ENCODE results near the gene ATOX1. TPM values are rescaled to one million over a fixed set of nuclear protein-coding genes. Genes with fewer than 3 reads are reported as not detected.

Gene ATOX1
- polyA plus RNA-seq, 1 of the 3 experiments (the other 2 are of a cell fraction) = 497 TPM

DNA sequence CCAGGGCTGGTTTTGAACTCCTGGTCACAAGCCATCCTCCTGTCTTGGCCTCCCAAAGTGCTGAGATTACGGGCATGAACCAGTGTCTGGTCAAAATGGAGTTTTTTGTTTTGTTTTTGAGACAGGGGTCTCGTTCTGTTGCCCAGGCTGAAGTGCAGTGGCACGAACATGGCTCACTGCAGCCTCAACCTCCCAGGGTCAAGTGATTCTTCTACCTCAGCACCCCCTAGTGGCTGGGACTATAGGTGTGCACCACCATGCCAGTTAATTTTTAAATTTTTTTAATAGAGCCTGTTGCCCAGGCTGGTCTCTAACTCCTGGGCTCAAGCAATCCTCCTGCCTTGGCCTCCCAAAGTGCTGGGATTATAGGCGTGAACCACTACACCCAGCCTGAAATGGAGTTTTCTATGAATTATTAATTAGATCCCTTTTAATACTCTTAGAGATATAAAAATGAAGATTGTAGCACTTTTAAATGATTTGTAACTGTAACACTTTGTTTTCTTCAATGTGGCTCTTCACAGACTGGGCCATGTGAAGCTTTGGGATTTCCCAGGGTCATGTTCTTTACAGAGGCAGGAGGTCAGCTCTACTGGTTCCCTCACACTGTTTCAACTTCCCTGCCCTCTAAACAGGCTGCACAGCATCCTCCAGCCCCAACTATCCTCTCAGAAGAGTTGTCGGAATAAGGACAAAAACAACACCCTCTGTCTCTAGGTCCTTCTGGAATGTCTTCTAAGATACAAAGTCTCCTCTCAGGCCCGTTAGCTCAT lies 39.0 kb downstream of the ATOX1 start:
- H3K4me1 ChIP-seq (ENCODE audit: control insufficient read depth in 1 of 2, insufficient read depth in 2 of 2, low read depth in 1 of 2, low read length in 1 of 2) = peaks cover 0 to 8% of the 10 kb centered on the region in 2 experiments; a peak in 1 of 4 replicates
- H4K20me1 ChIP-seq (ENCODE audit: insufficient read depth) = no peaks in the 10 kb centered on the region
- H3K27ac ChIP-seq (ENCODE audit: low read depth in 2 of 2, low read length in 1 of 2) = peak overlapping the region in 1 of 2 experiments; percentile 60; a peak in 2 of 4 replicates
- no peaks in the 10 kb centered on the region for H3K36me3 ChIP-seq (replicated peaks in 1 of 2; ENCODE audit: control insufficient read depth in 1 of 2, insufficient read depth in 2 of 2, low read length in 1 of 2)
- H3K4me2 ChIP-seq = peak overlapping the region; percentile 14; the same call in 1 of the 2 replicates
- H3K27me3 ChIP-seq (ENCODE audit: insufficient read depth) = no peaks in the 10 kb centered on the region
- 86% methylated on average over 6 of the region's 6 CpGs for WGBS (ENCODE audit: low lambda C conversion rate)
- H3K4me3 ChIP-seq (ENCODE audit: low read depth in 2 of 2, low read length in 1 of 2) = no peak overlapping the region
- H2AFZ ChIP-seq (ENCODE audit: low read depth) = no peak overlapping the region
- ChIA-PET POLR2A (no interaction called here), CTCF (interaction anchor here (0.8 to 4.6 kb wide), 15 partner anchors 10 to 272 kb away, joined by 3 to 35 read pairs (median 4); partner anchors contain the start of gene SLC36A1)
- H3K9me2 ChIP-seq = no peaks in the 10 kb centered on the region
- no peak for DNase-seq
- no peaks in the 10 kb centered on the region for H3K79me2 ChIP-seq (ENCODE audit: insufficient read depth)
- H3F3A ChIP-seq (replicated peaks; ENCODE audit: insufficient read depth) = peaks cover 17% of the 10 kb centered on the region
- no peak overlapping the region for H3K9ac ChIP-seq
- no peaks in the 10 kb centered on the region for H3K9me3 ChIP-seq
- TF ChIP-seq NRF1 (IDR thresholded peaks at IDR 0.05; ENCODE audit: low read depth, low read length) (no peak), EZH2phosphoT487 (IDR thresholded peaks at IDR 0.05; ENCODE audit: borderline replicate concordance, low read depth) (no peak), YY1 (IDR thresholded peaks at IDR 0.05; ENCODE audit: low read depth) (no peak), EP300 (IDR thresholded peaks at IDR 0.05; ENCODE audit: borderline replicate concordance in 1 of 2, low read depth in 1 of 2, low read length in 1 of 2) (no peak), RAD21 (IDR thresholded peaks at IDR 0.05; ENCODE audit: low read length) (peak; percentile 64), SMC3 (IDR thresholded peaks at IDR 0.05; ENCODE audit: low read depth, low read length) (peak; percentile 41), USF1 (IDR thresholded peaks at IDR 0.05; ENCODE audit: borderline replicate concordance, low read depth) (no peak), RXRA (IDR thresholded peaks at IDR 0.05; ENCODE audit: borderline replicate concordance, low read depth) (no peak), SIN3A (IDR thresholded peaks at IDR 0.05; ENCODE audit: borderline replicate concordance, low read depth, low read length) (no peak), RFX5 (IDR thresholded peaks at IDR 0.05; ENCODE audit: low read length) (no peak), FOXM1 (IDR thresholded peaks at IDR 0.05; ENCODE audit: low read depth) (no peak), TCF12 (IDR thresholded peaks at IDR 0.05) (no peak), GABPA (IDR thresholded peaks at IDR 0.05; ENCODE audit: low read depth) (no peak), CHD2 (IDR thresholded peaks at IDR 0.05; ENCODE audit: low read length, partially characterized antibody) (no peak), MXI1 (IDR thresholded peaks at IDR 0.05; ENCODE audit: low read depth, low read length) (no peak), GATA2 (CRISPR knock-in tag; IDR thresholded peaks at IDR 0.05) (no peak), REST (IDR thresholded peaks at IDR 0.05; ENCODE audit: low read depth, low read length) (no peak), TAF1 (IDR thresholded peaks at IDR 0.05; ENCODE audit: borderline replicate concordance, low read depth, low read length) (no peak)
- TF ChIP-seq, protein P1, sequence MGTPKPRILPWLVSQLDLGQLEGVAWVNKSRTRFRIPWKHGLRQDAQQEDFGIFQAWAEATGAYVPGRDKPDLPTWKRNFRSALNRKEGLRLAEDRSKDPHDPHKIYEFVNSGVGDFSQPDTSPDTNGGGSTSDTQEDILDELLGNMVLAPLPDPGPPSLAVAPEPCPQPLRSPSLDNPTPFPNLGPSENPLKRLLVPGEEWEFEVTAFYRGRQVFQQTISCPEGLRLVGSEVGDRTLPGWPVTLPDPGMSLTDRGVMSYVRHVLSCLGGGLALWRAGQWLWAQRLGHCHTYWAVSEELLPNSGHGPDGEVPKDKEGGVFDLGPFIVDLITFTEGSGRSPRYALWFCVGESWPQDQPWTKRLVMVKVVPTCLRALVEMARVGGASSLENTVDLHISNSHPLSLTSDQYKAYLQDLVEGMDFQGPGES (IDR thresholded peaks at IDR 0.05; ENCODE audit: low read depth, low read length) = no peak
- TF ChIP-seq, protein P2, sequence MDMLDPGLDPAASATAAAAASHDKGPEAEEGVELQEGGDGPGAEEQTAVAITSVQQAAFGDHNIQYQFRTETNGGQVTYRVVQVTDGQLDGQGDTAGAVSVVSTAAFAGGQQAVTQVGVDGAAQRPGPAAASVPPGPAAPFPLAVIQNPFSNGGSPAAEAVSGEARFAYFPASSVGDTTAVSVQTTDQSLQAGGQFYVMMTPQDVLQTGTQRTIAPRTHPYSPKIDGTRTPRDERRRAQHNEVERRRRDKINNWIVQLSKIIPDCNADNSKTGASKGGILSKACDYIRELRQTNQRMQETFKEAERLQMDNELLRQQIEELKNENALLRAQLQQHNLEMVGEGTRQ (IDR thresholded peaks at IDR 0.05; ENCODE audit: borderline replicate concordance, low read depth, low read length) = no peak
- TF ChIP-seq, protein P3, sequence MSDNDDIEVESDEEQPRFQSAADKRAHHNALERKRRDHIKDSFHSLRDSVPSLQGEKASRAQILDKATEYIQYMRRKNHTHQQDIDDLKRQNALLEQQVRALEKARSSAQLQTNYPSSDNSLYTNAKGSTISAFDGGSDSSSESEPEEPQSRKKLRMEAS (IDR thresholded peaks at IDR 0.05; ENCODE audit: low read depth) = no peak
- TF ChIP-seq, protein P4, sequence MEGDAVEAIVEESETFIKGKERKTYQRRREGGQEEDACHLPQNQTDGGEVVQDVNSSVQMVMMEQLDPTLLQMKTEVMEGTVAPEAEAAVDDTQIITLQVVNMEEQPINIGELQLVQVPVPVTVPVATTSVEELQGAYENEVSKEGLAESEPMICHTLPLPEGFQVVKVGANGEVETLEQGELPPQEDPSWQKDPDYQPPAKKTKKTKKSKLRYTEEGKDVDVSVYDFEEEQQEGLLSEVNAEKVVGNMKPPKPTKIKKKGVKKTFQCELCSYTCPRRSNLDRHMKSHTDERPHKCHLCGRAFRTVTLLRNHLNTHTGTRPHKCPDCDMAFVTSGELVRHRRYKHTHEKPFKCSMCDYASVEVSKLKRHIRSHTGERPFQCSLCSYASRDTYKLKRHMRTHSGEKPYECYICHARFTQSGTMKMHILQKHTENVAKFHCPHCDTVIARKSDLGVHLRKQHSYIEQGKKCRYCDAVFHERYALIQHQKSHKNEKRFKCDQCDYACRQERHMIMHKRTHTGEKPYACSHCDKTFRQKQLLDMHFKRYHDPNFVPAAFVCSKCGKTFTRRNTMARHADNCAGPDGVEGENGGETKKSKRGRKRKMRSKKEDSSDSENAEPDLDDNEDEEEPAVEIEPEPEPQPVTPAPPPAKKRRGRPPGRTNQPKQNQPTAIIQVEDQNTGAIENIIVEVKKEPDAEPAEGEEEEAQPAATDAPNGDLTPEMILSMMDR (IDR thresholded peaks at IDR 0.05) = peak; percentile 64
- TF ChIP-seq, protein P5, sequence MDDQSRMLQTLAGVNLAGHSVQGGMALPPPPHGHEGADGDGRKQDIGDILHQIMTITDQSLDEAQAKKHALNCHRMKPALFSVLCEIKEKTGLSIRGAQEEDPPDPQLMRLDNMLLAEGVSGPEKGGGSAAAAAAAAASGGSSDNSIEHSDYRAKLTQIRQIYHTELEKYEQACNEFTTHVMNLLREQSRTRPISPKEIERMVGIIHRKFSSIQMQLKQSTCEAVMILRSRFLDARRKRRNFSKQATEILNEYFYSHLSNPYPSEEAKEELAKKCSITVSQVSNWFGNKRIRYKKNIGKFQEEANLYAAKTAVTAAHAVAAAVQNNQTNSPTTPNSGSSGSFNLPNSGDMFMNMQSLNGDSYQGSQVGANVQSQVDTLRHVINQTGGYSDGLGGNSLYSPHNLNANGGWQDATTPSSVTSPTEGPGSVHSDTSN (IDR thresholded peaks at IDR 0.05) = no peak

Data from SK-N-SH (cell line).